ENCODE results near the gene SRCAP. TPM values are rescaled to one million over a fixed set of nuclear protein-coding genes. Genes with fewer than 3 reads are reported as not detected.

SRCAP gene
- total RNA-seq, 1 experiment from 2014 or later = 57.4 TPM

GRCh38 chr16:30738984-30739951 is 40.3 kb downstream of the SRCAP start:
- BruUV-seq (replicated peaks) = no TSS peak
- peaks cover 30% of the 10 kb centered on the region for H3K4me1 Mint-ChIP-seq (ENCODE audit: low read depth, unreplicated experiment)
- Histone ChIP-seq H3K27me3 (replicated peaks; ENCODE audit: control insufficient read depth, insufficient read depth, low read length) (no peaks in the 10 kb centered on the region), H3K4me1 (peaks cover 27% of the 10 kb centered on the region), H3K36me3 (ENCODE audit: control insufficient read depth, insufficient read depth, low read length) (peaks cover 8% of the 10 kb centered on the region), H3K9me3 (no peaks in the 10 kb centered on the region), H3K4me3 (ENCODE audit: low read depth, low read length) (no peak overlapping the region)
- H3K36me3 Mint-ChIP-seq (ENCODE audit: insufficient read depth, unreplicated experiment) = peaks cover 73% of the 10 kb centered on the region
- H3K4me3 Mint-ChIP-seq (ENCODE audit: unreplicated experiment) = no peak overlapping the region
- DNase-seq = no peak
- ChIA-PET CTCF (interaction anchor here (1.2 kb wide), 1 partner anchor 163 kb away, joined by 3 read pairs; no protein-coding TSS in a partner anchor), POLR2A (interaction anchor here (0.8 kb wide), 1 partner anchor 9 kb away, joined by 3 read pairs; the partner anchor contains the start of gene PHKG2)
- H3K27ac Mint-ChIP-seq (ENCODE audit: unreplicated experiment) = no peak overlapping the region
- H3K27me3 Mint-ChIP-seq (ENCODE audit: insufficient read depth, unreplicated experiment) = no peaks in the 10 kb centered on the region
- H3K9me3 Mint-ChIP-seq (ENCODE audit: unreplicated experiment) = no peaks in the 10 kb centered on the region
- TF ChIP-seq CTCF (IDR thresholded peaks at IDR 0.05; ENCODE audit: insufficient read depth in 1 of 2, low read depth in 1 of 2, low read length in 1 of 2, severe bottlenecking in 1 of 2, unreplicated experiment in 1 of 2) = no peak
- intact Hi-C loops (cut with micrococcal nuclease; ENCODE audit: unreplicated experiment) = no loop called here

GRCh38 chr16:30740364-30741251 is 41.6 kb downstream of the SRCAP start:
- no peaks in the 10 kb centered on the region for H3K9me3 ChIP-seq
- H3K27me3 ChIP-seq (replicated peaks; ENCODE audit: control insufficient read depth, insufficient read depth, low read length) = no peaks in the 10 kb centered on the region
- CTCF ChIA-PET = interaction anchor here (0.6 to 1.2 kb wide), 3 partner anchors 18 to 161 kb away, joined by 3 to 5 read pairs (median 3); no protein-coding TSS in a partner anchor
- peak overlapping the region; percentile 59 for H3K4me3 Mint-ChIP-seq (ENCODE audit: unreplicated experiment)
- TF ChIP-seq CTCF (IDR thresholded peaks at IDR 0.05; ENCODE audit: insufficient read depth in 1 of 2, low read depth in 1 of 2, low read length in 1 of 2, severe bottlenecking in 1 of 2, unreplicated experiment in 1 of 2) = no peak
- TSS peak; percentile 68 for BruUV-seq (replicated peaks)
- H3K4me3 ChIP-seq (ENCODE audit: low read depth, low read length) = peak overlapping the region; percentile 12; the same call in 1 of the 2 replicates
- peaks cover 8% of the 10 kb centered on the region for H3K36me3 ChIP-seq (ENCODE audit: control insufficient read depth, insufficient read depth, low read length)
- H3K27me3 Mint-ChIP-seq (ENCODE audit: insufficient read depth, unreplicated experiment) = no peaks in the 10 kb centered on the region
- intact Hi-C loops (cut with micrococcal nuclease; ENCODE audit: unreplicated experiment) = loop anchor here (1.0 to 10.0 kb wide), 4 partner anchors 22 to 86 kb away; partner anchors contain the start of genes CFAP119, FBRS, PRR14 and RNF40
- peaks cover 37% of the 10 kb centered on the region for H3K4me1 Mint-ChIP-seq (ENCODE audit: low read depth, unreplicated experiment)
- peak overlapping the region; percentile 90 for H3K27ac Mint-ChIP-seq (ENCODE audit: unreplicated experiment)
- H3K9me3 Mint-ChIP-seq (ENCODE audit: unreplicated experiment) = no peaks in the 10 kb centered on the region
- POLR2A ChIA-PET = interaction anchor here (0.6 to 0.8 kb wide), 3 partner anchors 8 to 35 kb away, joined by 3 read pairs; partner anchors contain the start of gene PHKG2
- DNase-seq = peak; percentile 92
- peaks cover 27% of the 10 kb centered on the region for H3K4me1 ChIP-seq
- peaks cover 72% of the 10 kb centered on the region for H3K36me3 Mint-ChIP-seq (ENCODE audit: insufficient read depth, unreplicated experiment)

All from Caco-2 (cell line).